ENCODE data around the gene NPAS3. TPM values are rescaled to one million over a fixed set of nuclear protein-coding genes. Genes with fewer than 3 reads are reported as not detected.

The NPAS3 gene
- total RNA-seq, 1 experiment from 2014 or later, result not detected

DNA sequence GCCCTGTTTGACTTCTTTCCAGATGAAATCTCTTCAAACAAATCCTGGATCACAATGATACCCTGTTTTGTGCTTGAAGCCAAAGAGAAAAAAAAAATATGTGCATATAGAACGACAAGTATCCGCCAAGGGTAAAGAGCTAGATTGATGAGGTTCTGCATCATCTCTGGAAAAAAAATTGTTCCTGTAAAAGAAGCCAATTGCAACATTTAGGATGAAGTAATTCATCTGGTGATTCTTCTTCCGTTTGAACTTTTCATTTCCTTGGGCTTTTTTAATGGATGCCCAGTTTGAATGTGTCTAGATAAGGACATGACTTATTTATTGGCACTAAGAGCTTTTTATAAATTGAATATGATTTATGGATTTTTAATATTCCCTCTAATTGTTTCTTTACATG, 38.1 kb upstream of the NPAS3 start:
- Histone ChIP-seq H3K79me2 (ENCODE audit: insufficient read depth, low read length) (no peaks in the 10 kb centered on the region), H3K36me3 (ENCODE audit: control insufficient read depth in 1 of 2, insufficient read depth in 2 of 2, low read length in 2 of 2) (no peaks in the 10 kb centered on the region), H3K27me3 (ENCODE audit: insufficient read depth, low read length) (0 out of 2 replicates have a peak, but pooled peaks cover under 1% of the 10 kb centered on the region), H3K4me1 (ENCODE audit: control insufficient read depth in 1 of 2, insufficient read depth in 2 of 2, low read length in 2 of 2) (no peaks in the 10 kb centered on the region), H3K4me3 (replicated peaks in 1 of 2; ENCODE audit: low read depth in 1 of 2, low read length in 2 of 2) (no peak overlapping the region), H3K9ac (ENCODE audit: low read length) (no peak overlapping the region), H2AFZ (ENCODE audit: low read depth, low read length, poor library complexity, severe bottlenecking) (no peak overlapping the region), H4K20me1 (ENCODE audit: insufficient read depth) (no peaks in the 10 kb centered on the region), H3K27ac (ENCODE audit: low read depth, low read length) (no peak overlapping the region), H3K9me2 (ENCODE audit: insufficient read depth) (no peaks in the 10 kb centered on the region), H3K4me2 (ENCODE audit: low read length) (no peak overlapping the region), H3K9me3 (ENCODE audit: control insufficient read depth in 1 of 2, insufficient read depth in 1 of 2, low read depth in 1 of 2, low read length in 2 of 2) (peaks cover 0 to 3% of the 10 kb centered on the region in 2 experiments; a peak in 2 of 4 replicates)
- no peak for DNase-seq (ENCODE audit: low read depth, low spot score)
- intact Hi-C loops (cut with micrococcal nuclease), result no loop called here
- no TSS peak for BruUV-seq (replicated peaks)
- ATAC-seq, result no peak
- TF ChIP-seq, protein P1, sequence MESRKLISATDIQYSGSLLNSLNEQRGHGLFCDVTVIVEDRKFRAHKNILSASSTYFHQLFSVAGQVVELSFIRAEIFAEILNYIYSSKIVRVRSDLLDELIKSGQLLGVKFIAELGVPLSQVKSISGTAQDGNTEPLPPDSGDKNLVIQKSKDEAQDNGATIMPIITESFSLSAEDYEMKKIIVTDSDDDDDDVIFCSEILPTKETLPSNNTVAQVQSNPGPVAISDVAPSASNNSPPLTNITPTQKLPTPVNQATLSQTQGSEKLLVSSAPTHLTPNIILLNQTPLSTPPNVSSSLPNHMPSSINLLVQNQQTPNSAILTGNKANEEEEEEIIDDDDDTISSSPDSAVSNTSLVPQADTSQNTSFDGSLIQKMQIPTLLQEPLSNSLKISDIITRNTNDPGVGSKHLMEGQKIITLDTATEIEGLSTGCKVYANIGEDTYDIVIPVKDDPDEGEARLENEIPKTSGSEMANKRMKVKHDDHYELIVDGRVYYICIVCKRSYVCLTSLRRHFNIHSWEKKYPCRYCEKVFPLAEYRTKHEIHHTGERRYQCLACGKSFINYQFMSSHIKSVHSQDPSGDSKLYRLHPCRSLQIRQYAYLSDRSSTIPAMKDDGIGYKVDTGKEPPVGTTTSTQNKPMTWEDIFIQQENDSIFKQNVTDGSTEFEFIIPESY (IDR thresholded peaks at IDR 0.05; ENCODE audit: extremely low read depth, insufficient replicate concordance, low read length), result no peak
- TF ChIP-seq SP1 (IDR thresholded peaks at IDR 0.05; ENCODE audit: low read depth) (no peak), ZFX (IDR thresholded peaks at IDR 0.05) (no peak), ZNF274 (IDR thresholded peaks at IDR 0.05; ENCODE audit: low read depth, low read length) (no peak), YY1 (IDR thresholded peaks at IDR 0.05; ENCODE audit: extremely low read depth, insufficient replicate concordance, low read depth, low read length) (no peak), ELF1 (IDR thresholded peaks at IDR 0.05; ENCODE audit: borderline replicate concordance, low read depth) (no peak), POLR2AphosphoS5 (IDR thresholded peaks at IDR 0.05; ENCODE audit: low read depth, low read length) (no peak), EGR1 (IDR thresholded peaks at IDR 0.05; ENCODE audit: low read depth) (no peak)
- TF ChIP-seq, protein P2, sequence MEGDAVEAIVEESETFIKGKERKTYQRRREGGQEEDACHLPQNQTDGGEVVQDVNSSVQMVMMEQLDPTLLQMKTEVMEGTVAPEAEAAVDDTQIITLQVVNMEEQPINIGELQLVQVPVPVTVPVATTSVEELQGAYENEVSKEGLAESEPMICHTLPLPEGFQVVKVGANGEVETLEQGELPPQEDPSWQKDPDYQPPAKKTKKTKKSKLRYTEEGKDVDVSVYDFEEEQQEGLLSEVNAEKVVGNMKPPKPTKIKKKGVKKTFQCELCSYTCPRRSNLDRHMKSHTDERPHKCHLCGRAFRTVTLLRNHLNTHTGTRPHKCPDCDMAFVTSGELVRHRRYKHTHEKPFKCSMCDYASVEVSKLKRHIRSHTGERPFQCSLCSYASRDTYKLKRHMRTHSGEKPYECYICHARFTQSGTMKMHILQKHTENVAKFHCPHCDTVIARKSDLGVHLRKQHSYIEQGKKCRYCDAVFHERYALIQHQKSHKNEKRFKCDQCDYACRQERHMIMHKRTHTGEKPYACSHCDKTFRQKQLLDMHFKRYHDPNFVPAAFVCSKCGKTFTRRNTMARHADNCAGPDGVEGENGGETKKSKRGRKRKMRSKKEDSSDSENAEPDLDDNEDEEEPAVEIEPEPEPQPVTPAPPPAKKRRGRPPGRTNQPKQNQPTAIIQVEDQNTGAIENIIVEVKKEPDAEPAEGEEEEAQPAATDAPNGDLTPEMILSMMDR (IDR thresholded peaks at IDR 0.05 in 2 of 3, conservative IDR thresholded peaks at IDR 0.05 in 1 of 3; ENCODE audit: borderline replicate concordance in 1 of 3, insufficient read depth in 1 of 3, low read depth in 2 of 3, low read length in 2 of 3), result no peak
- TF ChIP-seq, protein P3, sequence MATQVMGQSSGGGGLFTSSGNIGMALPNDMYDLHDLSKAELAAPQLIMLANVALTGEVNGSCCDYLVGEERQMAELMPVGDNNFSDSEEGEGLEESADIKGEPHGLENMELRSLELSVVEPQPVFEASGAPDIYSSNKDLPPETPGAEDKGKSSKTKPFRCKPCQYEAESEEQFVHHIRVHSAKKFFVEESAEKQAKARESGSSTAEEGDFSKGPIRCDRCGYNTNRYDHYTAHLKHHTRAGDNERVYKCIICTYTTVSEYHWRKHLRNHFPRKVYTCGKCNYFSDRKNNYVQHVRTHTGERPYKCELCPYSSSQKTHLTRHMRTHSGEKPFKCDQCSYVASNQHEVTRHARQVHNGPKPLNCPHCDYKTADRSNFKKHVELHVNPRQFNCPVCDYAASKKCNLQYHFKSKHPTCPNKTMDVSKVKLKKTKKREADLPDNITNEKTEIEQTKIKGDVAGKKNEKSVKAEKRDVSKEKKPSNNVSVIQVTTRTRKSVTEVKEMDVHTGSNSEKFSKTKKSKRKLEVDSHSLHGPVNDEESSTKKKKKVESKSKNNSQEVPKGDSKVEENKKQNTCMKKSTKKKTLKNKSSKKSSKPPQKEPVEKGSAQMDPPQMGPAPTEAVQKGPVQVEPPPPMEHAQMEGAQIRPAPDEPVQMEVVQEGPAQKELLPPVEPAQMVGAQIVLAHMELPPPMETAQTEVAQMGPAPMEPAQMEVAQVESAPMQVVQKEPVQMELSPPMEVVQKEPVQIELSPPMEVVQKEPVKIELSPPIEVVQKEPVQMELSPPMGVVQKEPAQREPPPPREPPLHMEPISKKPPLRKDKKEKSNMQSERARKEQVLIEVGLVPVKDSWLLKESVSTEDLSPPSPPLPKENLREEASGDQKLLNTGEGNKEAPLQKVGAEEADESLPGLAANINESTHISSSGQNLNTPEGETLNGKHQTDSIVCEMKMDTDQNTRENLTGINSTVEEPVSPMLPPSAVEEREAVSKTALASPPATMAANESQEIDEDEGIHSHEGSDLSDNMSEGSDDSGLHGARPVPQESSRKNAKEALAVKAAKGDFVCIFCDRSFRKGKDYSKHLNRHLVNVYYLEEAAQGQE (IDR thresholded peaks at IDR 0.05; ENCODE audit: low read depth), result no peak
- TF ChIP-seq, protein P4, sequence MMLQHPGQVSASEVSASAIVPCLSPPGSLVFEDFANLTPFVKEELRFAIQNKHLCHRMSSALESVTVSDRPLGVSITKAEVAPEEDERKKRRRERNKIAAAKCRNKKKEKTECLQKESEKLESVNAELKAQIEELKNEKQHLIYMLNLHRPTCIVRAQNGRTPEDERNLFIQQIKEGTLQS (IDR thresholded peaks at IDR 0.05), result no peak
- ChIA-PET CTCF (no interaction called here), RAD21 (ENCODE audit: low non-redundant PET in 1 of 2, low total read pairs in 2 of 2, uncharacterized antibody in 2 of 2, unreplicated experiment in 2 of 2) (no interaction called here), POLR2A (no interaction called here)
